Activated CD4-positive, alpha-beta T cell treated with anti-CD3 and anti-CD28 coated beads, Interleukin-2, Interleukin-4, amounts not matched to agents 100 ng/mL and 50 ng/mL, durations not matched to agents 16 hours and 8 hours (primary cell): Measurements from ENCODE around the gene EXT2.
A peak's percentile ranks its signal among the peaks of the same experiment; 100 is the strongest.

Experiments used
- DNase-seq: peaks from one replicate; pipeline ENCODE4 v3.0.0-alpha.2; 2020; ENCODE audit warnings: low spot score

The EXT2 gene

GRCh38 chr11:44243086-44243485 lies 147.6 kb downstream of the EXT2 start:
- no peak for DNase-seq

DNA sequence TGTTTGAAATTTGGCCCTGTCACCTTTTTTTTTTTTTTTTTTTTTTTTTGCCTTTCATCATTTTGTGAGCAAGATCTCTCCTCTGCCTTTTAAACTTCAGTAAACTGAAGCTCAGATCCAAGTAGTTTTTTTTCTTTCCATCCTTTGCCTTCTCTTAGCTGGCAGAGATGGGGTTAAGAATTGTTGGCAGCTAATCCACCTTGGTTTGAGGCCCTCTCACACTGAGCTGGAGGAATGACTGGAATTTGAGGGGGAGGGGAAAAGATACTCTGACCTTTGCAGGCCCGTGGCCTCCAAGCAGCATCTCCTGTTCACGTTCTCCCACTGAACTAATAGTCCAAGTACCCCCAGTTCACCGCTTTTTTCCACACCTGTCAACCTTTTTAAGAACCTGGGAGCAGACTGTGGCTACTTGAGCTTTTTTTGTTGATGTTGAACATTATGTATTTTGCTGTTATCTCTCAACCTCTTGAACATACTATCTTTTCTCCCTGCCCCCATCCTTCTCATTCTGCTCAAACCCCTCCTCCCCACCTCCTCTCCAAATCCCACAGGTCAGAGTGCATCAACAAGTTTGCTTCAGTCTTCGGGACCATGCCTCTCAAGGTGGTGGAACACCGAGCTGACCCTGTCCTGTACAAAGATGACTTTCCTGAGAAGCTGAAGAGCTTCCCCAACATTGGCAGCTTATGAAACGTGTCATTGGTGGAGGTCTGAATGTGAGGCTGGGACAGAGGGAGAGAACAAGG lies 148.3 kb downstream of the EXT2 start:
- DNase-seq: no peak

DNA sequence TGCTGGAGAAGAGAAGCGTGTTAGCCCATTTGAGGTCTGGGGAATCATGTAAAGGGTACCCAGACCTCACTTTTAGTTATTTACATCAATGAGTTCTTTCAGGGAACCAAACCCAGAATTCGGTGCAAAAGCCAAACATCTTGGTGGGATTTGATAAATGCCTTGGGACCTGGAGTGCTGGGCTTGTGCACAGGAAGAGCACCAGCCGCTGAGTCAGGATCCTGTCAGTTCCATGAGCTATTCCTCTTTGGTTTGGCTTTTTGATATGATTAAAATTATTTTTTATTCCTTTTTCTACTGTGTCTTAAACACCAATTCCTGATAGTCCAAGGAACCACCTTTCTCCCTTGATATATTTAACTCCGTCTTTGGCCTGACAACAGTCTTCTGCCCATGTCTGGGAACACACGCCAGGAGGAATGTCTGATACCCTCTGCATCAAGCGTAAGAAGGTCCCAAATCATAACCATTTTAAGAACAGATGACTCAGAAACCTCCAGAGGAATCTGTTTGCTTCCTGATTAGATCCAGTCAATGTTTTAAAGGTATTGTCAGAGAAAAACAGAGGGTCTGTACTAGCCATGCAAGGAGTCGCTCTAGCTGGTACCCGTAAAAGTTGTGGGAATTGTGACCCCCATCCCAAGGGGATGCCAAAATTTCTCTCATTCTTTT lies 149.3 kb downstream of the EXT2 start:
- no peak for DNase-seq

GRCh38 chr11:44246726-44247125 lies 151.2 kb downstream of the EXT2 start:
- DNase-seq: no peak

DNA sequence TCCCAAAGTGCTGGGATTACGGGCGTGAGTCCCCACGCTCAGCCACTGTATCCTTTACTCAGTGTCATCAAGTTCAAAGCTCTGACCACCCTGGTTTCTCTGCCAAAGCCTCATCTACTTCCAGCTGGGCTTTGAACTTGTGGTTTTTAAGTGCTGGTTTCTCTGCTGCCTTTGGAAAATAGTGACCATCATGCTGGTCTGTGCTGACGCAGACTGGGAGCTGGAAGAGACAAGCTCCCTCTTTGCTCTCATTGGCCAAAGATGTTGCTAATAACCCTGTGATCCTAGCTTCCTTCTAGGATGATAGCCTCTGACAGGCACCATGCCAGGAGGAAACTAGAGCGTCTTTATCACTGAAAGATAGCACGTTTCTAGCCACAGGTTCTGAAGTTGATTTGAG lies 152.0 kb downstream of the EXT2 start:
- no peak for DNase-seq

DNA sequence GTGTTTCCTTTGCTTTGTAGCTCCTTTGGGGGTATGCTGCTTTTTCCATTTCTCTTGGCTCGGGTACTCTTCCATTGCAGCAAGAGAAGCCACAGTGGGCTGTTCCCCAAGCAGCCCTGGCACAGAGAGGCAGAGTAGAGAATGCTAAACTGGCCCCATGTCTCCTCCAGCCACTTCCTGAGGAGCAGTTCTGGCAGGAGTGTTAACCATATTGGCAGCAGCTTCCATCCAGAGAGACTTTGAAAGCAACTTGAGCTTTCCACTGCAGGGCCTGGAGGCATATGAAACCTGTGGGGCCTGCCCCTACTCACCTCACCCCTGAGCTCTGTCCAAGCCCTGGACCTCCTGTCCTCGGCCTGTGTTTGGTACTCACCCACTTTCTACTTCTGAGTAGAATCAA lies 152.6 kb downstream of the EXT2 start:
- no peak for DNase-seq

DNA sequence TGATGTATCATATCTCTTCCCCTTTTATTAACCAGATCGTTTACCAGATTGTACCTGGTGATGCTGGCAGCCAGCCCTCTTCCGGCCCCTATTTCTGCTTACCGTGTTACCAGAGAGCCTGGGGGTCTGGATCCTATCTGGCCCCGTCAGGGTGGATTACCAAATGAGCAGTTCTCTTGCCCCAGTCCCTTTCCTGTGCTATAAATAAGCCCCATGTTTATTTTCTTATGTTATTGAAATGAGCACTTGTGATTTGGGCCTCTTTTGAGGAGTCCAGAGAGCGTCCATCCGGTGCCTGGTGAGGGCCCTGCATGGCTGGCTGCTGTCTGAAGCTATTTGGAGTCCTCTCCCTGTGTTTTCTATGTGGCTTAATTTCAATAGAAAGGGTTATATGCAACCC lies 154.9 kb downstream of the EXT2 start:
- DNase-seq: no peak

- no peak for DNase-seq
Observed at GRCh38 chr11:44252999-44253602, 157.6 kb downstream of the EXT2 start.

DNA sequence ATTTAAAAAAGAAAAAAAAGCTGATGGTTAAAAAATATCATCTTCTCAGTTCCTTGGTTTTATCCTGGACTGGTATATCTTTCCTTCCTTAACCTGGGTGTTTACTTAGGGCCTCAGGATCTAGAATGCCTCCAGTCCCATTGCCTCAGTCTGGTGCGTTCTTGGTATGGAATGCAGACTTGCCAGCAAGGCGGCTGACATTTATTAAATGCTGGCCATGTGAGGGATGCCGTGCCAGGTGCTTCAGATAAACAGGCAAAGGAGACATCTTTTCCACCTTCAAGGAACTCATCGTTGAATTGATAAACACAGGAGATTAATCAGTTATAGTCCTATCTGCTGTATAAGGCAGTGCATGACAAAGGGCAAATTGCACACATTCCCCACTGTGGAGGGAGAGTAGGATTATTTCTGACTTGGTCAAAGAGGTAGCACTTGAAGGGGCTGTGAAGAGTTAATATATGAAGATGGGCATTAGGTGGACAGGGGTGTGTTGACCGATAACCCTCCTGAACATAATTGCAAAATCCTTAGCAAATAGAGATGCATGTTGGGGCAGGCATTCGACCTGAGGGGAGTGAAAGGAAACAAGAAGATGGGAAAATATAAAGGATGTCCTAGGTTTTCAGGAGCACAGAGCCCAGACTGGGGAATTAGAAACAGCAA lies 160.1 kb downstream of the EXT2 start:
- DNase-seq: no peak

GRCh38 chr11:44256673-44257291 lies 161.3 kb downstream of the EXT2 start:
- DNase-seq: peak; percentile 7

GRCh38 chr11:44257338-44258189 lies 162.1 kb downstream of the EXT2 start:
- no peak for DNase-seq

- DNase-seq: no peak
Observed at GRCh38 chr11:44258190-44258489, 162.7 kb downstream of the EXT2 start.

- DNase-seq: no peak
Observed at GRCh38 chr11:44258839-44259420, 163.5 kb downstream of the EXT2 start.

- DNase-seq: no peak
Observed at GRCh38 chr11:44260081-44260480, 164.6 kb downstream of the EXT2 start.

- no peak for DNase-seq
Observed at GRCh38 chr11:44261800-44262591, 166.5 kb downstream of the EXT2 start.

DNA sequence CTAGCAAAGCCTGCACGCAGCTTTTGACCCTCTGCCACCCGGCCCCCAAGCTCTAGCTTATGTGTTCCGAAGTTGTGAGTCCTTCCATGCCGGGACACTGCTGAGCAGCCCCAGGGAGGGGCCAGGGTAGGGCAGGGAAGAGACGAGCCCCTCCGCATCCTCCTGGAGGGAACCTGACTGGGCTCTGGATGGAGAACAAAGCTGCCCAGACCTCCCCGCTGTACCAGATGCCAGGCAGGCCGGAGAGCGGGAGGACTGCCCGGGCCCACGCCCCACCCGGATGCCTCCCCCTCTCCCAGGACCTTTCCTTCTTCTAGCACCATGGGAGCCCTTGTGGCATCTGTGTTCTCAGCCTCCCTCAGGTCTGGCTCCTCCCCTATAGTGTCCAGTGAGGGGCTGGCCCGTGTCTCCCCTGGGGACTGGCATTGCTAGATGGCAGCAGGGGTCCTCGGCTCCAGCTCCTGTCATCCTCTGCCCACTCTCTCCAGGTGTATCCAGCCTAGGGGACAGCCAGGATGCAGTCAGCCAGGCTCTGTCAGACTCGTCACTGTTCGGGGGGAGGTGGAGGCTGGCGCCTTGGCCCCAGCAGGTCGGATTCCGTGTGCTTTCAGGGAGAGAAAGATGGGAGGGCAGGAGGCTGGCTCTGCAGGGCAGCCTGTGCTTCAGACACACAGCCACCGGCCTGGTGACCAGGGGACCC lies 168.4 kb downstream of the EXT2 start:
- no peak for DNase-seq

DNA sequence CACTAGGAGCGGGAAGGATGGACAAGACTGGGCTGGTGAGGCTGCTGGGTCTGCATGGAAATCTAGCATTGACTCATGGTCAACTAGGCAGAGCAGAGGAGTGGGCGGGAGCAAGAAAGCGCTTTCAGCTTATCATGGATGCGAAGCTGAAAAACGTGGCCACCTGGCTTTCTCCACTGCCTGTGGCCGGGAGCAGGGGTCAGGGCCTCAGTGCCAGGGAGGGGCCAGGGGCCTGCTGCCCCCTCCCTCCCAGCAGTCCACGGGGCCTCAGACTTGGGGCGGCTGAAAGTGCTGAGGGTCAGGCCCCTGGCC lies 168.9 kb downstream of the EXT2 start:
- no peak for DNase-seq

- DNase-seq: no peak
Observed at GRCh38 chr11:44264761-44265160, 169.3 kb downstream of the EXT2 start.

DNA sequence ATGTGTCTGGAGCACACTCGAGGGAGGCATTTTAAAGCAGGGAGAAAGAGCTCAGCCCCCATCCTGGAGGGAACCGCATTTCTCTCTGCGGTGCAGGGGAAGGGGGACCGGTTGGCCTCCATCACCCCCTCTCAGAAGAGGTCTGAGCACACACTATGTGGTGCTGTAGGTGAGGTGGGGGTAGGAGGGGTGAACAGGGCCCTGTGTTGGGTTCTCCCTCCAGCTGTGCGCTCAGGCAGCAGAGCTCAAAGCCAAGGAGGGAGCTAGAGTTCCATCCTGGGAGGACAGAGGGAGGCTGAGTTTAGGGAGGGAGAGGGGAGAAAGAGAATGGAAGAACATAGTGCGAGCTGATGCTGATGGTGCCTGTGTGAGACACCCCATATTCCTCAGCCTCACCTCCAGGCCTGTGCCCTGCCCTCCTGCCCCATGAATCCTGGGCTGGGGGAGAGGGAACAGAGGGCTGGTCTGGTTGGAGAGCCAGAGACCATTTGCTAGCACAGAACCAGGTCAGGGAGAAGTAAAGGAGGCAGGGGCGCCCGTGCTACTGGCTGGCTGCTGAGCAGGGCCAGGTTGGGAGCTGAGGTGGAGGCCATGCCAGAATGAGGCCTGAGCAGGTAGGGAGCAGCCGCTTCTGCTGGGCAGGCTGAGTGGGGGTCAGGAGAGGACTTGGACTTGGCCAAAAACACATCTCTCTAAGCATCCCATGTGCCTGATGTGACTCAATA lies 170.7 kb downstream of the EXT2 start:
- no peak for DNase-seq
